ENCODE measurements around the gene EML6.

- TF ChIP-seq CTCF (IDR thresholded peaks at IDR 0.05) (peak in 2 of 6 experiments; percentile 15), POLR2A (IDR thresholded peaks at IDR 0.05) (no peak)
These were observed 14.7 kb upstream of the EML6 start for GRCh38 chr2:54708584-54709335.

Data from Peyer's patch (tissue), 4 donors.